Keratinocyte (primary cell): ENCODE data around the gene OGT.

Experiments used
- EZH2 ChIP-seq: IDR thresholded peaks from one replicate; pipeline ENCODE4 v1.6.1; 2012; ENCODE audit warnings: inconsistent platforms, mild to moderate bottlenecking, low read length, moderate library complexity
- TF ChIP-seq, protein P1 (sequence below), 3 experiments: IDR thresholded peaks in 1 of 3; conservative IDR thresholded peaks in 1 of 3; optimal IDR thresholded peaks in 1 of 3; 2 replicates in 2 of 3; 3 replicates in 1 of 3; pipeline versions ENCODE3 to v1.5.1; 2011; ENCODE audit warnings: low read length in 3 of 3, mild to moderate bottlenecking in 3 of 3, moderate library complexity in 2 of 3, control low read depth in 1 of 3, inconsistent platforms in 1 of 3; ENCODE audit not compliant: insufficient read depth in 2 of 3; ENCODE audit errors: extremely low read depth in 1 of 3

- TF ChIP-seq, protein P1, sequence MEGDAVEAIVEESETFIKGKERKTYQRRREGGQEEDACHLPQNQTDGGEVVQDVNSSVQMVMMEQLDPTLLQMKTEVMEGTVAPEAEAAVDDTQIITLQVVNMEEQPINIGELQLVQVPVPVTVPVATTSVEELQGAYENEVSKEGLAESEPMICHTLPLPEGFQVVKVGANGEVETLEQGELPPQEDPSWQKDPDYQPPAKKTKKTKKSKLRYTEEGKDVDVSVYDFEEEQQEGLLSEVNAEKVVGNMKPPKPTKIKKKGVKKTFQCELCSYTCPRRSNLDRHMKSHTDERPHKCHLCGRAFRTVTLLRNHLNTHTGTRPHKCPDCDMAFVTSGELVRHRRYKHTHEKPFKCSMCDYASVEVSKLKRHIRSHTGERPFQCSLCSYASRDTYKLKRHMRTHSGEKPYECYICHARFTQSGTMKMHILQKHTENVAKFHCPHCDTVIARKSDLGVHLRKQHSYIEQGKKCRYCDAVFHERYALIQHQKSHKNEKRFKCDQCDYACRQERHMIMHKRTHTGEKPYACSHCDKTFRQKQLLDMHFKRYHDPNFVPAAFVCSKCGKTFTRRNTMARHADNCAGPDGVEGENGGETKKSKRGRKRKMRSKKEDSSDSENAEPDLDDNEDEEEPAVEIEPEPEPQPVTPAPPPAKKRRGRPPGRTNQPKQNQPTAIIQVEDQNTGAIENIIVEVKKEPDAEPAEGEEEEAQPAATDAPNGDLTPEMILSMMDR (optimal IDR thresholded peaks at IDR 0.05 in 1 of 3, IDR thresholded peaks at IDR 0.05 in 1 of 3, conservative IDR thresholded peaks at IDR 0.05 in 1 of 3; ENCODE audit: extremely low read depth in 1 of 3, insufficient read depth in 2 of 3, low read length in 3 of 3), result no peak
- no peak for TF ChIP-seq EZH2
Observed at GRCh38 chrX:71514367-71515037, 18.4 kb upstream of the OGT start.
